ENCODE results near the gene THSD1.
A peak's percentile ranks its signal among the peaks of the same experiment; 100 is the strongest.

The THSD1 gene, protein sequence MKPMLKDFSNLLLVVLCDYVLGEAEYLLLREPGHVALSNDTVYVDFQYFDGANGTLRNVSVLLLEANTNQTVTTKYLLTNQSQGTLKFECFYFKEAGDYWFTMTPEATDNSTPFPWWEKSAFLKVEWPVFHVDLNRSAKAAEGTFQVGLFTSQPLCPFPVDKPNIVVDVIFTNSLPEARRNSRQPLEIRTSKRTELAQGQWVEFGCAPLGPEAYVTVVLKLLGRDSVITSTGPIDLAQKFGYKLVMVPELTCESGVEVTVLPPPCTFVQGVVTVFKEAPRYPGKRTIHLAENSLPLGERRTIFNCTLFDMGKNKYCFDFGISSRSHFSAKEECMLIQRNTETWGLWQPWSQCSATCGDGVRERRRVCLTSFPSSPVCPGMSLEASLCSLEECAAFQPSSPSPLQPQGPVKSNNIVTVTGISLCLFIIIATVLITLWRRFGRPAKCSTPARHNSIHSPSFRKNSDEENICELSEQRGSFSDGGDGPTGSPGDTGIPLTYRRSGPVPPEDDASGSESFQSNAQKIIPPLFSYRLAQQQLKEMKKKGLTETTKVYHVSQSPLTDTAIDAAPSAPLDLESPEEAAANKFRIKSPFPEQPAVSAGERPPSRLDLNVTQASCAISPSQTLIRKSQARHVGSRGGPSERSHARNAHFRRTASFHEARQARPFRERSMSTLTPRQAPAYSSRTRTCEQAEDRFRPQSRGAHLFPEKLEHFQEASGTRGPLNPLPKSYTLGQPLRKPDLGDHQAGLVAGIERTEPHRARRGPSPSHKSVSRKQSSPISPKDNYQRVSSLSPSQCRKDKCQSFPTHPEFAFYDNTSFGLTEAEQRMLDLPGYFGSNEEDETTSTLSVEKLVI

DNA sequence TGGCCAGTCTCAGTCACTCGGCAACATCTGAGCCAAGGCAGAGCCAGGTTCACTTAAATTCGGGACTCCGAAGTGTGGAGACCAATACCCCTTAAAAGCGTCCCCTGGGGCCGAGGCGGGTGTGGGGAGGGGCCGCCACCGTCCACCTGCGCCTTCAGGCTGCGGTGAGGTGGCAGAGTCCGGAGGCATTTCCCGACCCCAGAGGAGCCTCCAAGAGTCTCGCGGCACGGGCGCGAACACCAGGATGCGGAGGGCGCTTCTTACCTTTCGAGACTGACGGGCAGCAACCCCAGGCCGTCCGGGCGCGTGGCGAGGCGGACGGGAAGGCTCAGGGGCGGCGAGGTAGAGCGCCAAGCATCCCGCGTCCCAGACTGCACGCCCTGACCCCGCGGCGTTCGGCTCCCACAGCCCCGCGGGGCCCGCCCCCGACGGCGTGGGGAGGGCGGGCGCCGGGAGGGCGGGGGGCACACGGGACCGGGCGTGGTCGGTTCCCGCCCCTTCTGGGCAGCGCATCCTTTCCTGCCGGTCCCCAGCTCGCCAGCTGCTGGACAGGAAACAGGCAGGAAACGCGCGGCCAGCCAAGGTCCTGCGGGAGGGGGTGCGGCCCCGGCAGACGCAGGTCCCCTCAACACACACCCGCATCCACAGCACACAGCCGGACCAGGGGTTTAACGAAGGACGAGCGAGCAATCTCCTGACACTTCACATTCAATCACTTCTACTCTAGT is at the start of gene THSD1:
Gene THSD1, minus strand, starts transcription at position 406 of the 728 bp plus-strand sequence. CDS start 3,572 bp downstream, outside the sequence.
- no peak for DNase-seq (ENCODE audit: low read depth, low spot score)

DNA sequence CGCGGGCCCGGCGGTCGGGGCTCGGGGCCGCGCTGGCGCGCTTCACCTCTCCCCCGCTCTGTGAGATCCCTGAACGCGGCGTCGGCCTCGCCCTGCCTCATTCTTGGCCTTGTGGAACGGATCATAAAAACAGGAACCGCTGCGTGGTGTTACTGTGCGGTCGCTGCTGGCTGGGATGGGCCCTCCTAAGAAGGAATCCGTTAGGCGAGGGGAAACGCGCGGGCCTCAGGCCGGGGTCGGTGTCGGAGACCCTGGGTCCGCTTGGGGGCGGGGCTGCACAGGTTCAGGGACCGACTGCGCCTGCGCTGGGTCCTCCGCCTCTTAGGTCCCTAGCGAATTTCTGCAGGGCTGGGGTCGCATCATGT is 49.7 kb upstream of the THSD1 start:
- peak; percentile 47 for DNase-seq (ENCODE audit: low read depth, low spot score)

DNA sequence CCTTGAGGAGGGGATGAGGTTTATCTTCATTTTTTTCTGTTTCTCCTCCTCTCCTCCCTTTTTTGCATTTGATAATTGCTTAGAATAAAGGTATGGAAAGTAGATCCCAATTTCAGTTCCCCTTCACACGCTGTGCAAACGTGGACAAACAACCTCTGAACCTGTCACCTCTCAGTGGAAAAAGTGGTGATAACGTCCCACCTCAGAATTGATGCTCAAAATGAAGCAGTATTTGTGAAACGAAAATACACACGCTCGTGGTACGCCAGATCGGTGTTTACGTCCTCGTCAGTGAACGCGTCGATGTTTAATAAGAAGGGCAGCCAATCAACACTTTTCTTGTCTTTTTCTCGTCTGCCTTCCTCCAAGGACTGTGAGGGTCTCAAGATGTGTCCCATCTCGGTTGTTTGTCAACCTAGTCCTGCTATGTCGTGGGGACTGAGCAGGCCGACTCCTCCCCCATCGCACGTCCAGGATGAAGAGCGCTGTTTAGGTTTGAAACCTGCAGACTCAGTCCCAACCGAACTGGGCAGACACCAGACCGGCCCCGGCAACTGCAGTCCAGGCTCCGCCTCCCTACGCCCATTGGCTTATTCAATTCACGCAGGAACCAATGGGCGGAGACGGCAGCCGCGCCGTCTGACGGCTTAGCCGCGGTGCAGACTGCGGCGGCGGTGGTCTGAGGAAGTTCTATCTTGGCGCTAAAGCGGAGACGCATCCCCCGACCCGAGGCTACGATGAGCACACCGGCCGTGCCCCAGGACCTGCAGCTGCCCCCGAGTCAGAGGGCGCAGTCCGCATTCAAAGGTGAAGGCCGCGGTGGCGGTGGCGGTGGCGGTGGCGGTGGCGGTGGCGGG is 49.1 kb upstream of the THSD1 start, which contains the start of gene CKAP2:
Gene CKAP2, plus strand, starts transcription at position 659 of the 857 bp plus-strand sequence. Its CDS starts 79 bp downstream, at position 738.
- DNase-seq (ENCODE audit: low read depth, low spot score): peak; percentile 87

DNA sequence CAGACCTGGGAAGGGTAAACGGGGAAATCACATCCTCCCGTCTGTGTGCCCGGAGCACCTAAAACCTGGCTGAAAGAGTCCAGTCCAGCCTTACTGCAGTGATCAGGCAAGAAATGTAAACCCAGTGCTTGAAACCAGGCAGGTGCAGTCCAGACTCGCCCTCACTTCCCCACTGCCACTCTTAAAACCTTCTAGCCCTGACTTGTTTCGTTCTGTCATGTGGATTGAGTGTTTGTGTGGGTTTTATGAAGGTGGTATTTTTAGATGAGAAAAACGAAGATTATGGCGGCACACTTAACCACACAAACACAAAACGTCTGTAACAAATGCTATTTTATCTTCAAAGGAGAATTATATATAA is 48.5 kb upstream of the THSD1 start:
- no peak for DNase-seq (ENCODE audit: low read depth, low spot score)

DNA sequence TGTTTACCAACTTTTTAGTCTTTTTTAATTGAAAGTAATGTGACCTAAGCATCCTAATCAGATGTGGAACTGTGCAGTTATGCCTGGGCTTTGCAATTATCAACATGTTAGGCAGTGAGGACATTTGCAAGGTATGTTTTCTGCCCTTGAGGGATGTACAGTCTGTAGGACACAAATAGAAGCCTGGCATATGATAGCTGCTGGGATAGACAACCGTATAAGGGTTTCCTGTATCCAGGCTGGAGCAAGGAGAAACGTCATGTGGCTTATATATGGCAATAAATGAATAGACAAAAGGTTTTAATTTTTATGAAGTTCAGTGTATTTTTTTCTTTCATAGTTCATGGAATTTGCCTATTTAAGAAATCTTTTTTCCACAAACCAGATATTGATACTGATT is 46.5 kb upstream of the THSD1 start:
- DNase-seq (ENCODE audit: low read depth, low spot score): no peak

DNA sequence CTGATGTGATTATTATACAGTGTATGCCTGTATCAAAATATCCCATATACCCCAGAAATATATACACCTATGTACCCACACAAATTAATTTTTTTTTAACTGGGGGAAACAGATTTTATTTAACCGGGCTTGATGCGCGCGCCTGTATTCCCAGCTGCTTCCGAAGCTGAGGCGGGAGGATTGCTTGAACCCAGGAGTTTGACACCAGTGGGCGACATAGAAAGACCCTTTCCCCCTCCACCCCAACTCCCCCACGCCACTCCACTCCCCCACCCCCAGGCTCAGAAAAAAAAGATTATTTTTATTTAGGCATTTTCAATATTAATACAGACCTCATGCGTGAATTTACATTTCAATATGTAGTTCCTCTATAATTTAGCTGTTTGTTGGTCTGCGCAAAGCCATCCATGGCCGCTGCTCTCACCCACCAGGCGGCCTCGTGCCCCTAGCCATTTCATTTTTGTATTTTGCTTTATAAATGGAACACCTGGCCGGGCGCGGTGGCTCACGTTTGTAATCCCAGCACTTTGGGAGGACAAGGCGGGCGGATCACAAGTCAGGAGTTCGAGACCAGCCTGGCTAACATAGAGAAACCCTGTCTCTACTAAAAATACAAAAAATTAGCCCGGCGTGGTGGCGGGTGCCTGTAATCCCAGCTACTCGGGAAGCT is 45.3 kb upstream of the THSD1 start:
- no peak for DNase-seq (ENCODE audit: low read depth, low spot score)

DNA sequence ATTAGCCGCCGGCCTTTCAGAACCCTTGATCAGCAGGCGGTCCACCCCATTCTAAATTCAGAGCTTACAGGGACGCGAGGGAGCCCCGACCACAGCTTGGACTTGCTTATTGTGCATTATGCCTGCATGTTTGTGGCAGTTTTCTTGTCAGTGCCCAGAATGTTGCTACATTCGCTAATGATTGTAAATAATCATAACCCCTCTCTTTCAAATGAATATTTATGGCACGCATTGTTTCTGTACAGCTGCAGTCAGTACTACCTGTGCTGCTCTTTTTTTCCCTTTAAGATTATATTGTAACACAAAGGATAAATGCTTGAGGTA is 44.8 kb upstream of the THSD1 start:
- DNase-seq (ENCODE audit: low read depth, low spot score): no peak

DNA sequence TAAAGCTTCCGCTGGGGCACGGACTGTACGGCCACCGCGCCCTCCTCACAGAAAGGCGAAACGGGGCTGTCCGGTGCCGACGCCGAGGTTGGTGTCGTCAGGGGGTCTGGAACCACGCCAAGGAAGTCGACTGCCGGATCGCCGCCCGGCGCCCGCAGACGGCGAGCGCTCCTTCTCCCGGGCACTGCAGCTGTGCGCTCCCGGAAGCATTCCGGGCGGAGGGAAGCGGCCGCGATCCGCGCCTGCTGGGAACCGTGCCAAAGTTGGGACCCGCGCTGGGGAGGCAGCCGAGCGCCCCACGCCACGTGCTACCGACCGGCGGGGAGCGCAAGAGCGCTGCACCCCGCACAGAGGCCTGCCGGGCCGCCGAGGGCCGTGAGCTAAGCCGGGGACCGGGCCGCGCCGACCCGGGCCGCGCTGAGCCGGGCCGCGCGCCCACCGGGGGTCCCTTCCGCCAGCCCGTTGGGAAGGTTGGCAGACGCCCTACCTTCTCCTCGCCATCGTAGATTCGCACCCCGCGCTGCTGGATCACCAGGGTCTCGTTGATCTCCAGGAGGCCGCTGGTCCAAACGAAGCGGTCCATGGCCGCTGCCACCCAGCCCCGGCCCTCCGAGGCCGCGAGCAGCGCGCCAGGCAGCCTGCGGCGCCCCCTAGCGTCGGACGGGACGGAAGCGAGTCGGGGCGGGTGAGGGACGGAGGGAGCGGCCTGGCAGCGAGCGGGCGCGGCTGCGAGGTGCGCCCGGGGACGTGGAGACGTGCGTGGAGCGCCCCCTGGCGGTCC is 44.2 kb upstream of the THSD1 start, which contains the start of gene VPS36:
Gene VPS36, minus strand, starts transcription at position 623 of the 781 bp plus-strand sequence. Its CDS starts 40 bp downstream, at position 583.
- DNase-seq (ENCODE audit: low read depth, low spot score): peak; percentile 92

DNA sequence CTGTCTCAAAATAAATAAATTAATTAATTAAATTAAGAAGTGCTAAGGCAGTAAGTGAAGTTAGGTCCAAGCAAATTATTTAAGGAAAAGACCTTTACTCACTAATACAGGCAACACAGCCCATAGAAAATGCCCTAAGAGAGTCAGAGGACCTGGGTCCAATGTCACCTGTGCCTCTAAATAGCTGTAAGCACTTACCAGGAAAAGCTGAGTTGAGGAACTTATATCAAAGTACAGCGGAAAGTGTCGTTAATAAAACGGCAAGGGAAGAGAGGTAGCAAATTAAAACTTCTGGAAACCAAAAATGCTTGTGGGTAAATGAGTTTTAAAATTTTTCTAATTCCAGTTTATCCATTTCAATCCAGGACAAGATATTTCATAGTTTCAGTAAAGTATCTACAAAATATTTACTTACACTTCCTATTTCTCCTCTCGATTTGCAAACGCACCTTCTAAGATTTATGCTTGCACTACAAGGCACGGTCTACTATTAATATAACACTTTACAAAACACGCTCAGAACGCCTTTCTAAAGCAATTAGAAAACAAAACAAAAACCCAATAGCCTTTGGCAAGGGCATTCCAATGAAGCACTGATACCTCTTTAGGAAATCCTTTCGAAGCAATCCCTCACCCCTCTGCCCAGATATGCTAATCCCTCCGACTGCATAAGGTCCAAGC is 43.5 kb upstream of the THSD1 start:
- DNase-seq (ENCODE audit: low read depth, low spot score): no peak

DNA sequence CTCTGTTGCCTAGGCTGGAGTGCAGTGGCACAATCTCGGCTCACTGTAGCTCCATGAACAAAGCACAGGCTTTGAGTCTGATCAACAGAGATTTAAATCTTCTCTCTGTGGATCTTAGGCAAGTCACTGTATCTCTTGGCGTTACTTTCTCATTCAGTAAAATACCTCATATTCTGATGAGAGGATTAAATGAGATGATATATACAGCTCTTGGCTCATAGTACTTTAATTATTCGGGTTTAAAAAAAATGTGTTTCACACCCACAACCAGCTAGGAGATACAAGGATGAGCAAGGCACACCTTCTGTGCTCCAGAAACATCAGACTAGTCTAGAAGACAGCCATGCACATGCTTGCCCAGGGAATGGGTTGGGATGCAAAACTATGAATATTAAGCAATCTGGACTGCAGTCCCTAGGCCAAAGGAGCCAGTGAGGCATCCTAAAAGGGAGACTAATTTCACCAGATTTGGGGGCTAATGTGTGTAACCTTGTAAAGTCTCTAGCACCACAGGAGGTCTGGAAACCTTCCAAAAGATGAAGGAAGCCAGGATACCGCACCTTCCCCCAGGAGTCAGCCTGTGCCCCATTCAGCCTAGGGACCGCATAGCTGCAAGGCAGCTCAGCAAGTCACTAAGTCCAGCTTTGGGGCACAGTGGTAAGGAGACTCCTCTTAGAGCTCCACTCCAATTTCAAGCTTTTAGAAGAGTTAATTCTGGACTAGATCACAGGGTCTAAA is 42.0 kb upstream of the THSD1 start:
- DNase-seq (ENCODE audit: low read depth, low spot score): no peak

DNA sequence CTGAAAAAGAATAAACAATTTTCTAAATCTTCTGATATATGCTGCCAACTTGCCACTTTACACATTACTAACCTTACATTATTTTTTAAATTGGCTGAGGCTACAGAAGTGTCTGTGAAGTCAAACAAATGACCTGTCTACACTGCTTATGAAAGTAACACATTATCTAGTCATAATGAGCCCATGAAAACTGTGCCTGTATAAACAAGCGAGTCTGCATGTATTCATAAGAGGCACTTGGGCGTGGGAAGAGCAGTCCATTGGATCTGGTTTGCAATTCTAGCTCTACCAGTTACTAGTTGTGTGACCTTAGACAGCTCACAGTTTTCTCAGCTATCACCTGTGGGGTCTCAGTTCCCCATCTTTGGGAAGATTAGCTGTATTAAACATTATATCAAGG is 41.4 kb upstream of the THSD1 start:
- no peak for DNase-seq (ENCODE audit: low read depth, low spot score)

DNA sequence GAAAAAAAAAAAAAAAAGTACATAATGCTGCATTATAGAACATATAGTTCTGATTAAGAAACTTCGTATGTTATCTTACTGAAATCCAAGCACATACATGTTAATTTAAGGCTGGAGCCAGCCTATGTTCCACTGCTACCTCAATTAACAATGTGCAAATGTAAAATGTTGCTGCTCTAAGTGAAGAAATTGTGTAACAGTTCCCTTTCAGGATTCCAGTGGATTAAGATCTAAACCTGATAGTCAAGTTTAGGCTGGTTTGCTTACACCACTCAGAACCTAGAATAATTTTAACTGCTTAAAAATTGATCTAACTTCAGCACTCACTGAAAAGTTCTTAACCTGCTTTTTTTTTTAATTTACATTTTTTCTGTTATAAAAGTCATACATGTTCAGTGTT is 40.3 kb upstream of the THSD1 start:
- DNase-seq (ENCODE audit: low read depth, low spot score): no peak

DNA sequence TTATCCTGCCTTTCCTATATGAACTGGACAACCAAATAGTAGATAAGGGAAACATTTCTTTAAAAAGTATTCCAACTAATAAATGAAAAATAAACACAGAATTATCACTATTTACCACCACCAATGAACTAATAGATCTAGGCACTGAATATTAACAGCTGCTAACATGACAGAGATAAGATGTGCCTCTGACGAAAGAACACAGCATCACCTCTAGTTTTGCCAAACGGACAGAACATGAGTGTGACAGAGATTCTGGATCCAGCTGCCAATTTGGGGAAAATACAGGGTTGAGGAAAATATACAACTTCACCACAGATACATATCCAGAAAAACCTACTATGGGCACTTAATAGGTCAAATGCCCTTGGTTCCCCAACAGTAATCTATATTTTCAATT is 26.5 kb upstream of the THSD1 start:
- DNase-seq (ENCODE audit: low read depth, low spot score): no peak

DNA sequence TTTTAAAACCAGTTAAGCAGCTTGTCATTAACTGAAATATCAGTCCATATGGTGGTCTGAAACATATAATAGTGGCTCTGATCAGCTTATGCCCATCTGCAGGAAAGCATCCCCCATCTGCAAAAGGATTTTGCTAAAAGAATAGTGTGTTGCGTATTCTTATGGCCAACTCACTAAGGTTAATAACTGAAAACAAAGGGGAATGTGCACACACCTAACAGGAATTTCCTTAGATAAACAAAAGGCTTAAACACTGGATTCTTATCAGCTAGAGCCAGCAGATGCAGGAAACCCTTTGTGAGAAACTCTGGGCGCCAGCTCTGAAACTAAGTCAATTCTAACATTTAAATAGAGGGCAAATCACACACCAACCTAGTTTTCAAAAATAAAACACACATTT is 22.3 kb upstream of the THSD1 start:
- DNase-seq (ENCODE audit: low read depth, low spot score): no peak

DNA sequence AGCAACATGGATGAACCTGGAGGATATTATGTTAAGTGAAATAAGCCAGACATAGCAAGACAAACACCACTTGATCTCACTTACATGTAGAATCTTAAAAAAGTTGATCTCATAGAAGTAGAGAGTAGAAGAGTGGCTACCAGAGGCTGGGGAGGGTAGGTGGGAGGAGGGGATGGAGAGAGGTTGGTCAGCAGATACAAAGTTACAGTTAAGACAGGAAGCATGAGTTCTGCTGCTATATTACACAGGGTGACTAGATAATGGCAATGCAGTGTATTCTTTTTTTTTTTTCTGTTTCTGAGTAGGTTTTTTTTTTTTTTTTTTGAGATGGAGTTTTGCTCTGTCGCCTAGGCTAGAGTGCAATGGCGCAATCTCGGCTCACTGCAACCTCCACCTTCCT is 15.2 kb upstream of the THSD1 start:
- DNase-seq (ENCODE audit: low read depth, low spot score): no peak

DNA sequence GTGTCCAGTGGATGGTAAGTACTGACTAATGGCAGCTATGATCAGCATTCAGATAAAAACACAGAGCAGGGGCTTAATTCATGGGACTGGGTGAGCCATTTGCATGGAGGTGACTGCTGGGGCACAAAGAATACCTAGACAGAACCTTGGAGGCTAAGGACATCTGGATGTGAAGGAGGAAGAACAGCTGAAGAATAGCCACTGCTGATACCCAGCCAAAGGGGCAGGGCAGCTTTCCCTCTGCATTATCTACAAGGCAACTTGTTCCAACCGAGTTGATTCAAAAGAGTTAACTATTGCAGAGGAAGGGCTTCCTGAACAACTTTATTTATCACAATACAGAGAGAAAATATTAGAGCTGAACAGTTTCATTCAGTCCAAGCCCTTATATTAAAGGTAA is 13.1 kb upstream of the THSD1 start:
- no peak for DNase-seq (ENCODE audit: low read depth, low spot score)

DNA sequence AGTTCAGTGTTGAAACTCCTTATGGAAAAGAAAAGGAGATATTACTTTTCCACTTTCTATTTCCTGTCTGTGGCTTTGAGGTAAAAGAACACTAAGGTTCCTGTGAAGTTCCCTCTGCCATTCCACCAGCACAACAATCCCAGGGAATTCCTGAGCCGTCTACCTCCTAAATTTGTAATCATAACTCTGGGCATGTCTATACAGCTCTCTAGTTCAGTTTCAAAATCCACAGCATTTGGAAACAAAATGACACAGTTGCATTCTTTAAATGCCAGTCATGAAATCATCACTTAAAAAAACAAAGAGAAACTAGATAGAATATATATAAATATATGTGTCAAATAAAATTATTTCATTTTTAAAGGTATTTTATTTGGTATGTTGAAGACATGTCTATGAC is 9.0 kb upstream of the THSD1 start:
- no peak for DNase-seq (ENCODE audit: low read depth, low spot score)

DNA sequence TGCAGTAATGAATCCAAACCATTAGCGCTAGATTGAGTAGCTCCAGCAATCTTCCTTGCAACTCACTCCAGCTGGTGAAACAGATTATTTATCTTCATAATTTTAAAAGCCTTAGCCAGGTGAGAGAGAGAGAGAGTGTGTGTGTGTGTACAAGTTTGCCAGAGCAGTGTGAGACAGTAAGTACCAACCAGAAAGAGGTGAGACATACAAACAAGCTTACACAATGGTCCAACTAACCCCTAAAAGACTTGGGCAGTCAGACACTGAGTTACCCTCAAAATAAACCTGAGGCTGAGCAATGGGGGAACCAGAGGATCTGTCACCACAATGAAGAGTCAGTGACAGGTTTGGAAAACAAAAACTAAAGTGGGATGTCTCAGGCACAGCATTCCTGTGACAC is 8.1 kb upstream of the THSD1 start:
- no peak for DNase-seq (ENCODE audit: low read depth, low spot score)

DNA sequence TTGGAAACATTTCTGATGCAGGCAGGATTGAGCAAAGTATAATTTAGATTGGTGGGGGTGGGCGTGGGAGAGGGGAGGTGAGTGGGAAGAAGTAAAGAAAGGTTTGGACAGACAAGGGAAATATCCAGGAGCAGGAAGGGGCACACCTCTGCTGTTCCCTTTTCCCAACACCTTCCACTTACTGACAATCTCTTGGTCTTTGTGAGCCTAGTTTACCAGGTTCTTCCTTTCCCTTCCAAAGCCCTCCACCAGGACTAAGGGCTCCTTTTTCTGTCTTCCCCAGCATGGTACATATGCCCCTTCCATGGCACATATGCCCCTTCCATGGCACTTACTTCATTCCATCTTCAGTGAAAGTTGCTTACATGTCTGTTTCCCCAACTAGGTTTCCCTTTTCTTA is 6.2 kb upstream of the THSD1 start:
- DNase-seq (ENCODE audit: low read depth, low spot score): no peak
